Activated gamma-delta T cell treated with Interleukin-2 at 50 U/mL for 16 hours (primary cell): ENCODE measurements around the gene PHLPP1.
"Not testable (repeated sequence)": the region's sequence is repeated elsewhere in the genome, so short reads cannot be mapped to it uniquely, and the experiment has no call there.

Experiments used
- DNase-seq: peaks from one replicate; pipeline ENCODE4 v3.0.0-alpha.2; 2020

The PHLPP1 gene

DNA sequence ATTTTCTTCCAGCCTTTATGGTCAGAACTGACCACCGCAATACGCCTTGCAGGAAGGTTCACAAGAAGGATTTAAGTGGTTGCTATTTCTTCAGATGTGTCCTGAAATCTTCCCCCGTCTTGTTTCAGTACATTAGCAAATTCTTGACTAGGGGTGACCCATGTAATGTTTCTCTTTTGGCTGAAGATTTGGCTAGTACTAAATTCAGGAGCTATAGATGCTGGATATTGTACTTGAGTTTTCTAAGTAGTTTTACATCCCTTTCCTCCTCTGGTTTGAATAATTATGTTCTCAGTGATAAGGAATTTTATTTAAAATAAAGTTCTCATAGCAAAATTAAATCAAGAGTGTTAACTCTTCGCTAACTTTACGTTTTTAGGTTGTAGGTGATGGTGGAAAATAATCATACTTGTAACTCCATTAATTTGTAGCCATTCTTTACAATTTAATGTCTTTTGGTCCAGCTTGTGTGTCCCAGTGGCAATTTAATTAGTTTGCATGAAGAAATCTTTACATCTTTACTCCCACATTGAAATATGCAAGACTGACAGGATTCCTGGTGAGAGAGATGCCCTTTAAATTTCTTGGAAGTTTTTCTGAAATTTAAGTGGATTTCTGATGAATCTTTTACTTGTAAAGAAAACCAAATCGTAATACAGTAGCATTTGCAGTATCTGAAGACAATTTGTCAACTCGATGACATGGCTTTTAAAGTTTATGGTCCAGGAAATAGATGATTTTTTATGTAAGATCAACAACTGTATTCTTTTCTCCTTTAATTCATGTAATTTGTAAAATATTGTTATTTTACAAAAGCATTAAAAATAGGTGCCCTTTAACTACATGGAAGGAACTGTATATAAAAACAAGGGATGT lies 2.8 kb downstream of the PHLPP1 start:
- DNase-seq, result no peak

DNA sequence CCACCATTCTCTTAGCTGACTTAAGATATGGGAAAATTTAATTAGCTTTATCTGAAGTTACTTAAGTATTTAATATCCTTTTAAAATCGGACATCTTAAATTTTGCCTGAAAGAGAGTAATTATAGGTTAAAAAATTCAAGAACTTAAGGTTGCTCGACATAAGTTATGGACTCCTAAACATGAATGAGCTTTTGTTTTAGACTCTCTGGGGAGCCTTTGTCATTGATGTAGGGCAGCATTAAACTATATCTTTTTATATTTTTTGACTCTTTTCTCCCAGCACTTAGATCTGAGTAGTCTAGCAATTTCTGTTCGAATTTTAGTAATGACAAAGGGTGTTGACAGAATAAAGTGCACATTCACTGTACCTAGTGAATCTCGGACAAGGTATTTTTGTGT lies 4.7 kb downstream of the PHLPP1 start:
- no peak for DNase-seq

DNA sequence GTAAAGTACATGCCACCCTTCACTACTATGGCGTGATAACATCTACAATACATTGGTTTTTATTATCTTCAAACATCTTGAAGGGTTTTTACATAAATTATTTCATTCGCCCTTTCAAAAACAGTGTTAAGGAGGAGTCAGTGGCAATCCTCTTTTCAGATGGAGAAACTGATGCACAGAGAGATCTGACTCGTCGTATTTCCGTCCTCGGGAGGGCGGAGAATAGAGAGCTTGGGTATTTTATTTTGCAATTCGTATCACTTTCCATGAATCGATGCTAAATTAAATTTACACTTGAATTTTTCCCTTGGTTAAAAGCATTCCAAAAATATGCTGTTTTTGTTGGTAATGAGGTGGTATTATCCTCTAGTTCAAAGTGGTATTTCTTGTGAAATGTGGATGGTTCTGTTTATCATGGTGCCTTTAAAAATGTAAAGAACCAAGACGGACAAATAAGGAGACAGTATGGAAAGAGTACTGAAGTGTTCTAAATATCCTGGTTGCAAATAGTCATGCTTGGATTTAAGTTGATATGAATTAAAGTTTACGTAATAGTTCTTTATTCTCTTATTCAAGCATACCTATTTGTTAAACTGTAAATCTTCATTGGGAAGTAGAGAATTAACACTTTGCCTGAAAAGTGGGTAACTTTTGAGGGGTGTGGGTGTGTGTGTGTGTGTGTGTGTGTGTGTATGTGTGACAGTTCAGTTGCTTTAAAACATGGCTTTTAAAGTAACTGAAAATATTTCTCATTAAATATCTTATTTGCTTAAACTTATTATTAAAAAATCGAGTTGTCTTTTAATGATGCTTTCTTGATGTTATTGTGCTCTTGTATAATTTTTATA lies 5.6 kb downstream of the PHLPP1 start:
- DNase-seq, result no peak

DNA sequence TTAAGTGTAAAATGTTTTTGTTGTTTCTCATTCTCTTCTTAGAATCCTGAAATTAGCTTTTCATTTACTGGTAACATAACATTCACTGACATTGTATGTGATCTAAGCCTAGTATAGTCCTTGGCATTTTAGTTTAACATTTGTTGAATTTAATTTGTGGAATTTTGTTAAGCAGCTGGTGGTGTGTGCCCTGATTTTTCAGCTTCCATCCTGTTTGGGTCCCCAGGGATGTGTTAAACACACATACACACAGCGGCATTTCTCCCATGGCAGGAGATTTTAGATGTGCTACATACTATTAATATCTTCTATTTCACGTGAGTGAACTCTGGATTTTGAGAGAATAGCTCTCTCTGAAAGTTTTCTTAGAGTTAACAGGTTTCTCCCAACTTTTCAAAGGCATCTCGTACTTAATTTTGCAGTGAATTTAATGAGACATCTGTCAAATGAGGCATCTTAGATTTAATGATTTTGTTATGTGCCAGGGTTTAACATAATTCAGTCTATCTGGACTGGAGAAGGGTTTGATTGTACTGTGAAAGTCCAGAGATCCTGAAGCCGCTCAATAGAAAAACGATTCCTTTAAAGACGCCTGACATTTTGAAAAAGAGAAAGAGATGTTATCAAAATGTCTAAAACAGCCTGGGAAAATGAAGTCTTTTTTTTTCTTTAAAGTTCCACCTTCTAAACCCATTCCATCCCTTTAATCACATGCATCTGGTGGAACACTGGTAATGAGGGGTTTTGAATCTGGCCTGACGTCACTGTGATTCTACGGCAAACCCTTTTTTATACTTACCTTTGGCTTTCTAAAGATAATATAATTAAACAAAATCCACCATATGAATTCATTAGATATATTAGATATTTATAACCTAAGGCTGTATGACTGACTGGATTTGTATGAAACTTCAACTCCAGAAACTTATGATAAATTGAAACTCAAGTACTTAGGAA lies 6.8 kb downstream of the PHLPP1 start:
- DNase-seq, result no peak

DNA sequence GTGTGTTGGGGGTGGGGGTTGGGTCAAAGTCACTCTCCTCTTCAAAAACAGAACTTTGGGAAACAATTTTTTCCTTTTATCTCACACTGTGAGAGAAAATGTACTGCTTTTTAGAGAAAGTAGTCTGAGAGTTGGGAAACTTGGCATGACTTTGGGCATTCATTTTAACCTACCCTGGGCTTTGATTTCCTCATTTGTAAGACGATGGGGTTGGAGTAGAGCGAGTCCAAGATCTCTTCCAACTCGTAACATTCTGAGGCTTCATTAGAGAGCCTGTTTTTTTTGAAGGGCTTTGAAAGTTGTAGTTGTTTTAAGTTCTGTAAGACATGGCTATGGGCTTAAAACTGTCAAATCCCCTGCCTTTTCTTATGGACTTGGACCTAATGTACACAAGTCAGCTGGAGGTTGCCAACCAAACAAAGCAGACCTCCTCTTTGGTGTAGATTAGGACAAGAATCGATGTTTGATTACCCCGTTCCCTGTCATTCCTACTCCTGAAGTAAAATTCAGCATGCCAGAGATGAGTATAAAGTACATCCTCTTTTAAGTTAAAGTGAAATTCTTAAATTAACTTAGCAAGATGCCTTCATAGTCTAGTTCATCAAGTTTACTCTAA lies 8.4 kb downstream of the PHLPP1 start:
- DNase-seq, result no peak

DNA sequence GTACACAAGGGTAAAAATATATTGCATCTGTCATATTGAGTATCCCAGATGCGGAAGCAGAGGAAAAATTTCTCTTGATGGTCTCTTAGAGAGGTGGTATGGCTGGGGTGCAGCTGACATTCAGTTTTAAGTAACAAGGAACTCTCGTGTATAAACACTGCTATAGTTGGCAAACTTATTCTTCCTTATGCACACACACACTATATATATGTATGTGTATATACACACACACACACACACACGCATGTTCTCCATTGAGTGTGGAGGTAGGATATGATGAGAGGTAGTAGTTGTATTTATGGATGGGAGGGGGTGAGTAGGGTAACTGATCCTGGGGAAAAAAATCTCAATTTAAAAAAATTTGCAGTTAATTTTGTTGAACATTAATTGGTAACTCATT lies 10.6 kb downstream of the PHLPP1 start:
- no peak for DNase-seq

DNA sequence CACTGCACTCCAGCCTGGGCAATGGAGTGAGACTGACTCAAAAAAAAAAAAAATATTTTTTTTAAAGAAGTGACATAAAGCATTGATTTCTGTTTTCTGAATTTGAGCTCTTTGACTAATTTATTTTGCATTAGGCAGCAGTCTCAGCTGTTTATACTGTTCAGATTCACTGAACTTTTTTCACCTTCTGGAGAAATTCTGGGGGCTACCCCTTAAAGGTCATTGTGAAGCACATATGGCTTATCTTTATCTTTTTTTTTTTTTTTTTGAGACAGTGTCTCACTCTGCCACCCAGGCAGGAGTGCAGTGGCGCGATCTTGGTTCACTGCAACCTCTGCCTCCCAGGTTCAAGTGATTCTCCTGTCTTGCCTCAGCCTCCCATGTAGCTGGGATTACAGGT lies 12.9 kb downstream of the PHLPP1 start:
- no peak for DNase-seq

DNA sequence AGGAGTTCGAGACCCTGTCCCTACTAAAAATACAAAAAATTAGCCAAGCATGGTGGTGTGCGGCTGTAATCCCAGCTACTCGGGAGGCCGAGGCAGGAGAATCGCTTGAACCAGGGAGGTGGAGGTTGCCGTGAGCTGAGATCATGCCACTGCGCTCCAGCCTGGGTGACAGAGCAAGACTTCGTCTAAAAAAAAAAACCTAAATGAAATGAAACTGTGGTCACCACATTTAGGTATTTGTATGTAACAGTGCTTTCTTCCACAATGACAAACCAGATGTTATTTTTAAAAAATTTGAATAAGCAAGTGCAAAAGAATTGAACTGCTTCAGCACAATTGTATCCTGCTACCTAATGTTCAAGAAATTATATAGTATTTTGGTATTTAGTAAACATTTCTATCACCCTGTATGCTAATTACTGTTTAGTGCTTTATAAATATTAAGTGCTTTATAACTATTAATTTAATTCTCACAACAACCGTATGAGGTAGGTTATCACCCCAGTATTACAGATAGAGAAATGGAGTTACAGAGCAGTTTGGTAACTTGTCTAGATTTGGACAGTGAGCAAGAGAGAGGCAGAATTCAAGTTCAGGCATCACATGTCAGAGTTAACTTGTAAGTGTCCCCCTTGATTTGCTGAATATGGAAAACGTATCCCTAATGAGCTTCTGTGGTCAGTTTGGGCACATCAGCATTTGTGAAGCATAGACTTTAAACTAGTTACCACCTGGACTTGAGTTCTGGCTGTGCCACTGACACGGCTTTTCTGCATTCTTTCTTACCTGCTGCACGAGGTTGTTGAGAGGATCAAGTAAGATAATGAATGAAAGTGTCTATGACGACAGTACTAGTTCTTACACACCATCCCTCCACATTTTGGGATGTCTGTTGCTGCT lies 14.4 kb downstream of the PHLPP1 start:
- DNase-seq, result no peak

DNA sequence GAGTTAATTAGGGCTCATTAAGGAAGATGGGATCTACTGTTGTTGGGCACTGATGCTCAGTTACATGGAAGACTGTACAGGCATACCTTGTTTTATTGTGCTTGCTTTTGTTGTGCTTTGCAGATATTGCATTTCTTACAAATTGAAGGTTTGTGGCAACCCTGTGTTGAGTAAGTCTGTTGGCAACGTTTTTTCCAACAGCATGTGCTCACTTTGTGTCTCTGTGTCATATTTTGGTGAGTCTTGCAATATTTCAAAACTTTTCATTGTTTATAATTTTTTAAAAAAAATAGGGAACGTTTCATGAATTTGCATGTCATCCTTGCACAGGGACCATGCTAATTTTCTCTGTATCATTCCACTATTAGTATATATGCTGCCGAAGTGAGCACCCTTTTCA lies 15.6 kb downstream of the PHLPP1 start:
- no peak for DNase-seq

DNA sequence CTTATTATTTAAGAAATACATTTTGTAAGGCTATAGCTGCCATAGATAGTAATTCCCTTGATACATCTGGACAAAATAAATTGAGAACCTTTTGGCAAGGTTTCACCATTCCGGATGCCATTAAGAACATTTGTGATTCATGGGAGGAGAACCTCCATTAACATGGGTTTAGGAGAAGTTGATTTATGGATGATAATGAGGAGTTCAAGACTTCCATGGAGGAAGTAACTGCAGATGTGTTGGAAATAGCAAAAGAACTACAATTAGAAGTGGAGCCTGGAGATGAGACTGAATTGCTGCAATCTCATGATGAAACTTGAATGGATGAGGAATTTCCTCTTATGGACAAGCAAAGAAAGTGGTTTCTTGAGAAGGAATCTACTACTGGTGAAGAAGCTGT lies 17.3 kb downstream of the PHLPP1 start:
- no peak for DNase-seq

DNA sequence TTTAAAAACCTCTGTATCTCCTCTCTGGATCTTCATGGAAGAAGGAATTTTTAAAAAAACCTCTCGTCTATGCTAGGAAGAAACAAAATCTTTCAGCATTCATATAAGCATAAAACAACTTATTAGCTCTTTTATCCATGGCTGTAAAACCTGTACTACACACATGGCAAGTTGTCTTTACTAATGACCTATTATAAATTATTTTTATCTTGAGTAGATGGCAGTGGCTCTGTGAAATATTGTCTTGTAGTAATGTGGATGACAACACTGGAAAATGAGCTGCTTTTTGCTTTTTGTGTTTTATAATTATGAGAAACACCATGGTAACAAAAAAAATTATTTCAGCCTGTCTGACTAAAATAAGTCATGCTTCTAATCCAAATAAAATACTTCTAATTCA lies 18.9 kb downstream of the PHLPP1 start:
- no peak for DNase-seq

DNA sequence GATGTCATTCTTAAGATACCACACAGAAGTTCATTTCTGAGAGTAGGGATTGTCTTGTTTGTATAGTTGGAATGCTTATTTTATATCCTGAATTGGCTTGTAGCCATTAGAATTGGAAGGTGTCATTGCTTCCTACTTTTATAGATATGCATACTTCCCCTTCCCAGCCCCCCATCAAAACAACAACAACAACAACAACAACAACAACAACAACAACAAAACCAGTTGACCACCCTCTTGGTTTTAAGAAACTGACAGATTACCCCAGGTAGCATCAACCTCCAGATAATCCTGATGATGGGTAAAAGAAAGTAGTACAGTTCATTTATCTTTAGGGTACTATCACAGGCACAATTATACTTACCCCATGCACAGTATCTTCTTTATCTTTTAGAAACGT lies 20.0 kb downstream of the PHLPP1 start:
- no peak for DNase-seq

DNA sequence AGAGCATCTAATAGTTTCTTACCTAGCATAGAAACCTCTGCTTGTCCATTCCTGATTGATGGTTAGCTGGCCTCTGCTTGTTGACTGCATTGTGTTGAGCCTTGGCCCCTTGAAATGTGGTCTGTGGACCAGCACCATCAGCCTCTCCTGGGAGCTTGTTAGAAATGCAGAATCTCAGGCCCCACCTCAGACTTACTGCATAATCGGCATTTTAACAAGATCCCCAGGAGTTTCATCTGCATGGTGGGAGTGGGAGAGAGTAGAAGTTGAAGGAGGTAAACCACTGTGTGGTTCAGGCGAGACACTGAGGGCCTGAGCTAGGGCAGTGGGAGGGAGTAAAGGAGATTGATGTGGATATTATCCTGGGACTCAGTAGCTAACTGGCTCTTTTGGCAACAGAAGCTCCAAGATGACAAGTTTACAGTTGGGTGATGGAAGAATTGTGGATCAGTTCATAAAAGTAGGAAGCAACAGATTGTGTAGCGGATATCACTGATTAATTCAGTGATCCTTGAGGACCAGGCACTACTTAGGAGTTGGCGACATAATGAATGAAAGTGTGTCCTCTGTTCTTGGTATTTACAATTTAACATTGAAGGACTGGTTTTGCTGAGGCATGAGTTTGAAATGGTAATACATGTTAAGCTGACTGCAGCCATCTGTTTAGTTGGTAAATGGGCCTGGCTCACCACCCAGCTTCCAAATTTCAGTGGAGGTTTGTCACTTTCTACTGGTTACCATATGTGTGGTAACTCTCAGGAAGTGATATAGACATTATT lies 20.9 kb downstream of the PHLPP1 start:
- no peak for DNase-seq

DNA sequence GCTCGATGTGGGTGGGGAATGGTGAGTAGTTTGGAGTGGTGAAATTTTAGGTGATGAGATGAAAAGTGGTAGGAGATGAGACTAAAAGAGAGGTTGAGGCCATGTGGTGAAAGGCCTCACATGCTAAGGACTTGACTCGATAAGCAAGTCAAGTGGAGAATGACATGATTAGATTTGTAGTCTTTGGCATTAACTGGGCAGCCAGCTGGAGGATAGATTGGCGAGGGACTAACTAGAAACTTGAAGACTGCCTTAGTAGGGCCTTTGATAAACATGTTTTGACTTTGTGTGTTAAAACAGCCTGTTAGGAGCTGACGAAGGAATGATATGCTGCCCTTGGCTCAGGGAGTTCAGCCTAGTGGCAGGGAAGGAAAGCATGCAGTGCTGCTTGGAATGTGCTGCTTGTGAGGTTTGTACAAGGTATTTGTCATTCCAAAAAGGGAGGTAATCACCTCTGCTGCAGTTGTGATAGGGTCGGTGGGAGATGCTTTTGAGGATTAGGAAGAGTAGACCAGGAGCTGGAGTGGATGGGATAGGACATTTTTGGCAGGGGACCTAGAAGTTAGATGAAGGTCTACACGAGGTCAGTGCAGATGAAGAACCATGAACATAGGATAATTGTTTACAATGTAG lies 22.0 kb downstream of the PHLPP1 start:
- no peak for DNase-seq

DNA sequence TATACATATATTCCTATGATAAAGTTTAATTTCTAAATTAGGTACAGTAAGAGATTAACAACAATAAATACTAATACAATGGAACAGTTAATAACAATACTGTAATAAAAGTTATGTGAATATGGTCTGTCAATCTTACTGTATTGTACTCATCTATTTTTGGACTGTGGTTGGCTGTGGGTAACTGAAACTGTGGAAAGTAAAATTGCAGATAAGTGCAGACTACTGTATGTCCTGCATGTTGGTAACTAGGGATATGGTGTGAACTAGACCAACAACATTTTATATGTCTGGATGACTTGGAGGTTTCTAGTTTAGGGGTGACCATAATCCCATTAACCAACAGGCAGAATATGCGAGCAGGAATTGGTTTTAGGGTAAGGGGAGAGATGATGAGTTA lies 23.3 kb downstream of the PHLPP1 start:
- no peak for DNase-seq

DNA sequence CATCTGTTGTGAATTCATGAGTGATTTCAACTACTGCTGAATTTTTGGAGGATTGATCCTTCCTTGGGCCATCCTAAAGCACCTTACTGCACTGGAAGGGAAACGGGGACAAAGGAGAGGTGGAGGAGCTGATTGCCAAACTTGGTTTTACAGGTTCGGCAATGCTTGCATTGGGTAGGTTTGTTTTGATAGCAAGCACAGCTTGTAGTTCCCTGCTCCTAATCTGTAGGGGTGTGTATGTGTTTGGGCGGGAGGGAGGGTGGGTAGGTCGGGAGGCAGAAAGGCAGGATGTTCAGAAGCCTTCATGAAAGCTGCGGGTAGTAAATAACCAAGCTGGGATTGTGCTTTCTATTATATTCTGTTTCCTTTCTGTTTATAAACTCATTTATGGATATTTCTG lies 24.6 kb downstream of the PHLPP1 start:
- no peak for DNase-seq

DNA sequence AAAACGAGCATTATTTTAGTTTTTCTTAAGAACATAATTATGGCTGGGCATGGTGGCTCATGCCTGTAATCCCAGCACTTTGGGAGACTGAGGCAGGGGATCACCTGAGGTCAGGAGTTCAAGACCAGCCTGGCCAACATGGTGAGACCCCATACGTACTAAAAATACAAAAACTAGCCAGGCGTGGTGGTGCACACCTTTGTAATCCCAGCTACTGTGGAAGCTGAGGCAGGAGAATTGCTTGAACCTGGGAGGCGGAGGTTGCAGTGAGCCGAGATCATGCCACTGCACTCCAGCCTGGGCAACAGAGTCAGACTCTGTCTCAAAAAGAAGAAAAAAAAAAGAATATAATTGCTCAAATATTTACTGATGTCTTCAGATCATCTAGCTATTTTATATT lies 25.3 kb downstream of the PHLPP1 start:
- not testable (repeated sequence) for DNase-seq

DNA sequence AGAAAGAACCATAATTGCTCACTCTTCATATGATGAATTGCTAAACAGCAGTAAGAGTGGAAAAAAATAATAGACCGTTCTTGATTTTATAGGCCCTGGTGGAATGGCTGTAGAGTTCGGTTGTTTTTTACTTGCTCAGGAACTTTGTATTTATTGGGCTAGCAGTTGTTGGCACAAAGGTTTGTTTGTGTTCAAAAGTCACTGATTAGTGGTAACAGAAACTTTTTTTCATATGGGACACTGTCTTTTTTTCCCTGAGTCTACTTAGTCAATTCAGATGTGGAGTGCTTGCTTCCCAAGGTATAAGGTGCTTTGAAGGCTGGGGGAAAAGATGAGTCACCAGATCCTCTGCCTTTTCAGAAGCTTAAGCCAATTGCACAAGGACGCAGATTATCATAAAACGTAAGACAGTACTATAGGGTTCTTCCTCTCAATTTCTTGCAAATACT lies 25.8 kb downstream of the PHLPP1 start:
- DNase-seq, result no peak

DNA sequence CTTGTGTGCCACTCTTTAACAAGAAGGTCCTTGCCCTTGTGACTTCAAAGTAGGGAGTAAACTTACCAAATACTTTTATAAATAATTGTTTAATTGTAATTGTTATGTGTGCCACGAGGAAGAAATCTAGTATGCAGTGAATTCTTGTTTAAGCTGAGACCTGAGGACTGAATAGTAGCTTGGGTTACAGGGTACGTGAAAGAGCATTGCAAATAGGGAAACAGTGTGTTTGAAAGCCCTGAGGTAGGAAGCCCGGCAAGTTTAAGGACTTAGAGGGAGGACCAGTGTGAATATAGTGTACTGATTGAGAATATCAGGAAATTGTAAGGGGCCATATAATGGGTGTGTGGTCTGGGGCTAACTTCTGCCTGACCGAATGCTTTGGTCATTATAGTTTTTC lies 26.2 kb downstream of the PHLPP1 start:
- DNase-seq, result no peak
